ENCODE data around the gene NPC1L1.

The NPC1L1 gene

DNA sequence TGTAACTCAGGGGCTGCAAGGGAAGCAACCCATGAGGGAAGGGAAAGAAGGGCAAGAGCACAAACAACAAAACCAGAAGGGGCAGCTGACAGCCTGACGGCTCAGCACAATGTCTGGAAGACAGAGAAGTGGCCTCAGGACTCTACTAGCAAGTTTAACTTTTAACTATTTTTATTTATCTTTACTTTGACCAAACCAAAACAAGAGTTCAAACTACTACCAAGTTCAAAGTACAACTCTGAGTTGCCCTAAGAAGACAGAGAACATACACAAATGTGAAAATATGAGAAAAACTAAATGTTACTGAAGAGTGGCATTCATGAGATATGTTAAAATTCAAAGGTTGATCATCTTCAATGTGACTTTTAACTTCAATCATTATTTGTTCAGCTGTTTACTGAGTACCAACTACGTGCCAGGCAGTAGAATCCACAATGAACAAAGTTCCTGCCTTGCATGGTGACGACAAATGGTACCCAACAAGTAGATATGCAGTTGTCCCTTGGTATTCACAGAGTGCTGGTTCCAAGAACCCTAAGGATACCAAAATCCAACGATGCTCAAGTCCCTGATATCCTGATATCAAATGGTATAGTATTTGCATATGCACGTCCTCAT is 70.4 kb downstream of the NPC1L1 start:
- Histone ChIP-seq H3K9me3 (ENCODE audit: low read depth, low read length) (no peaks in the 10 kb centered on the region), H3K27ac (no peak overlapping the region), H3K4me3 (no peak overlapping the region), H3K36me3 (ENCODE audit: insufficient read depth, low read length) (peaks cover 59% of the 10 kb centered on the region), H3K9ac (ENCODE audit: insufficient read length) (no peak overlapping the region)
- no peak for DNase-seq (ENCODE audit: low read depth, low spot score)
- TF ChIP-seq FOXP2 (optimal IDR thresholded peaks at IDR 0.05; ENCODE audit: control extremely low read depth, extremely low read length, insufficient read depth) (no peak), POLR2AphosphoS5 (IDR thresholded peaks at IDR 0.05; ENCODE audit: borderline replicate concordance, low read depth, low read length) (no peak), EZH2 (IDR thresholded peaks at IDR 0.05) (no peak)

DNA sequence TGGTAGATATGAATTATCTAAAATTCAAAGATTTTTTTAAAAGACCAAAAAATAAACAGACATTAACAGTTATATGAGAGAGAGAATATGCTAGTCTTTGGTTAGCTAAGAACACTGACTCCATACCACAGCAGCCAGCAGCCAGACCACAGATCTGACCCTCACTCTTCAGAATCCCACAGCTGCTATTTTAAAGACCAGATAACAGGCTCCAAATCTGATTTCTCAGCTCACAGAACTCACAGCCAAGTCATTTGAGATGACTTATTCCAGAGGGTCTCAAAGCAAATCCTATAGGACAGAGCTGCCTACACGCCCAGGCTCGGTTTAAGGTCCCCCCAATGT is 71.0 kb downstream of the NPC1L1 start:
- Histone ChIP-seq H3K36me3 (ENCODE audit: insufficient read depth, low read length) (peaks cover 62% of the 10 kb centered on the region), H3K27ac (no peak overlapping the region), H3K9ac (ENCODE audit: insufficient read length) (no peak overlapping the region), H3K9me3 (ENCODE audit: low read depth, low read length) (no peaks in the 10 kb centered on the region), H3K4me3 (no peak overlapping the region)
- TF ChIP-seq POLR2AphosphoS5 (IDR thresholded peaks at IDR 0.05; ENCODE audit: borderline replicate concordance, low read depth, low read length): no peak
- no peak for TF ChIP-seq FOXP2 (optimal IDR thresholded peaks at IDR 0.05; ENCODE audit: control extremely low read depth, extremely low read length, insufficient read depth)
- TF ChIP-seq EZH2 (IDR thresholded peaks at IDR 0.05): no peak
- no peak for DNase-seq (ENCODE audit: low read depth, low spot score)

DNA sequence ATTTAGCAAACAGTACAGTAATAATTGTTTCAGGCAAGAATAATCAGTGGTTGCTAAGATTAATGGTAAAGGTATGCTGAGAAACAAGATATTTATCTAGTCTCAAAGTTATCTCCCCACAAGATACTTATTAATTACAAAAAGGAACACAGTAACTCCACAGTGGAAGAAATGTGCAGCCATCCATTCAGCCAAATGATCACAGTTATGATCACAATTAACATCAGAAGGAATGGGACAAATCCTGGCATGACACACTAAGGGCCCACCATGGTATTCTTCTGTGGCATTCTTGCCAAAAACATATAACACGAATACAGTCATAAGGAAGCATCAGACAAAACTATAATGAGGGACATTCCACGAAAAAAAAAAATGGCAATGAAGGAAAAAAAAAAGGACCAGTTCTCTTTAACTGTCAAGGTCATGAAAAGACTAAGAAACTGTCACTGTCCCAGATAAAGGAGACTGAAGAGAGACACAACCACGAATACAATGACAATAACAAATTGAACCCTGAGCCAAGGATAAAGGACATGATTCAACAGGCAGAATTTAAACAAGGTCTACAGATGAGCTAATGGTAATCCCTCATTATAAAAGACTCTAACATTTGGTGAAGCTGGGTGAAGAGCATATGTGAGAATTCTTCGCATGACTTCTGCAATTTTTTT is 71.5 kb downstream of the NPC1L1 start:
- DNase-seq (ENCODE audit: low read depth, low spot score): no peak
- Histone ChIP-seq H3K27ac (no peak overlapping the region), H3K9me3 (ENCODE audit: low read depth, low read length) (no peaks in the 10 kb centered on the region), H3K36me3 (ENCODE audit: insufficient read depth, low read length) (peaks cover 60% of the 10 kb centered on the region), H3K4me3 (no peak overlapping the region), H3K9ac (ENCODE audit: insufficient read length) (no peak overlapping the region)
- TF ChIP-seq POLR2AphosphoS5 (IDR thresholded peaks at IDR 0.05; ENCODE audit: borderline replicate concordance, low read depth, low read length) (no peak), EZH2 (IDR thresholded peaks at IDR 0.05) (no peak), FOXP2 (optimal IDR thresholded peaks at IDR 0.05; ENCODE audit: control extremely low read depth, extremely low read length, insufficient read depth) (no peak)

DNA sequence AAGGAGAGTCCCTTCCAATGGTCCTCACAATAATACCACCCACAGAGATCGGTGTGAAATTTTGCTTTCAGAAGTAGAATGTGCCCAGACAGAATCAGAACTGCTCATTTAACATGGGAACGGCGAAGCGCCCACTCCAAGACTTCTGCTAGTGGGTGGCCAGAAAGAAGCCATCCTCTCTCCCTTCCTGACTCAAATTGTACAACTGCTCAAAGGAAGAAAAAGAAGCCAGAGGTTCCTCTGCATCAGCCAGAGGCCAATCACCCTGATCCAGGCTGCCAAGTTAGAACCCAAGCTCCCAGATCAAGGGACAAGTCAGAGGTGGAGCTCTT is 73.9 kb downstream of the NPC1L1 start:
- TF ChIP-seq POLR2AphosphoS5 (IDR thresholded peaks at IDR 0.05; ENCODE audit: borderline replicate concordance, low read depth, low read length): no peak
- TF ChIP-seq FOXP2 (optimal IDR thresholded peaks at IDR 0.05; ENCODE audit: control extremely low read depth, extremely low read length, insufficient read depth): no peak
- TF ChIP-seq EZH2 (IDR thresholded peaks at IDR 0.05): no peak
- no peak overlapping the region for H3K27ac ChIP-seq
- no peak overlapping the region for H3K4me3 ChIP-seq
- no peak for DNase-seq (ENCODE audit: low read depth, low spot score)
- H3K9ac ChIP-seq (ENCODE audit: insufficient read length): no peak overlapping the region
- H3K36me3 ChIP-seq (ENCODE audit: insufficient read depth, low read length): peaks cover 59% of the 10 kb centered on the region
- no peaks in the 10 kb centered on the region for H3K9me3 ChIP-seq (ENCODE audit: low read depth, low read length)

DNA sequence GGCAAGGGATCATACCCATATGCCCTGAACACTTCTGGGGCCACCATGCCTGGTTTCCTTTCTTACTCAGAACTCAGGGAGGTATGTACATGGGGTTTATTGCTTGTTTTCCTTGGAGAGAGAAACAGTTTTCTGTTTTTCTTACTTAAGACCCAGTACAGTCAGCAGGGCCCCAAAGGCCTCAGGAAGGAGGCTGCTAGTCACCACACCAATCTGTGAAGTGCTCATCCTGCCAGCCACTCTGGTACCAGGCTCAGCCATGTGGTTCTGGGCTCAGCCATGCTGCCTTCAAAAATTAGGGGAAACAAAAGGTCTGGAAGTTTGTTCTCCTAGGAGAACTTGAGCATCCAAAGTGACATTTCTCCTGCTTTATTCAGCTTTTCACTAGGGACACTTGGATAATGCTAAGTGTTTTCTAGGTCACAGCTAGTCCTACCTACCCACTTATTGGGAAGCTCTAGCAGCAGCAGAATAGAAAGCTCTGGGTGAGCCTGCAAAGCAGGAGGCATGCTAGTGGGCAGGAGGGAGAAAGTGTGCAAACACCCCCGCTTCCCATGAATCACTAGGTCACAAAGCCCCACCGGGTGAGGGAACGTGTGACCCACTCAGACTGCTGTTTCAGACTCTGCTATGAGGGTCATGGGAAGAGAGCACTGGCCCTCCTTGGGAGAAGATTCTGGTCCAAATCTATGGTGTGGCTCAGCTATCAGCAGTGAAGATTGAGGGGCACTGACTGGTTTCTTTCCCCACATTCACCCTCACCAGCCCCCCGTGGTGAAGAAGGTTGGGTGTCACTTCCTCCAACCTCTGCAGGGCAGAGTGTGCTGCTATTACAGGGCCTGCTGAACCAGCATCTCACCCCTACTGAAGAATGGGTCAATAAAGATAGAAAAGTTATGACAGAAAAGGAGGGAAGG is 74.6 kb downstream of the NPC1L1 start:
- no peak overlapping the region for H3K4me3 ChIP-seq
- DNase-seq (ENCODE audit: low read depth, low spot score): no peak
- no peaks in the 10 kb centered on the region for H3K9me3 ChIP-seq (ENCODE audit: low read depth, low read length)
- TF ChIP-seq EZH2 (IDR thresholded peaks at IDR 0.05) (no peak), FOXP2 (optimal IDR thresholded peaks at IDR 0.05; ENCODE audit: control extremely low read depth, extremely low read length, insufficient read depth) (no peak)
- no peak overlapping the region for H3K27ac ChIP-seq
- H3K36me3 ChIP-seq (ENCODE audit: insufficient read depth, low read length): peaks cover 58% of the 10 kb centered on the region
- H3K9ac ChIP-seq (ENCODE audit: insufficient read length): no peak overlapping the region

DNA sequence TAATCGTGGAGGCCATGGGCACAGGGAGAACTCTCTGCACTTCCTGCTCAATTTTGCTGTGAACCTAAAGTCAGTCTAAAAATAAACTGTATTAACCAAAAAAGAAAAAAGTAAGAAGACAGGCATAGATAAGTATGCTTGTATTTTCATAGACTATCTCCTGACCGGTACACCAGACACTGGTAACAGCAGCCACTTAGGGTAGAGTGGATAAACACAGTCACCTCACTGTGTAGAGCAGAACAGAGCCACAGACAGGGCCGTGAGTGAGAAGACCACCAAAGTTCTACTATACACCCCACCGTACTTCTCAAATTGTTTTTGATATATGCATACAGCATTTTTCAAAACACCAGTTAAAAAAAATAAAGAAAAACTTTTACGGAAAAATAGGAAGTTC is 75.6 kb downstream of the NPC1L1 start:
- Histone ChIP-seq H3K36me3 (ENCODE audit: insufficient read depth, low read length) (peaks cover 54% of the 10 kb centered on the region), H3K4me3 (no peak overlapping the region), H3K9ac (ENCODE audit: insufficient read length) (no peak overlapping the region), H3K9me3 (ENCODE audit: low read depth, low read length) (no peaks in the 10 kb centered on the region), H3K27ac (no peak overlapping the region)
- no peak for DNase-seq (ENCODE audit: low read depth, low spot score)
- TF ChIP-seq EZH2 (IDR thresholded peaks at IDR 0.05) (no peak), FOXP2 (optimal IDR thresholded peaks at IDR 0.05; ENCODE audit: control extremely low read depth, extremely low read length, insufficient read depth) (no peak), POLR2AphosphoS5 (IDR thresholded peaks at IDR 0.05; ENCODE audit: borderline replicate concordance, low read depth, low read length) (no peak)

DNA sequence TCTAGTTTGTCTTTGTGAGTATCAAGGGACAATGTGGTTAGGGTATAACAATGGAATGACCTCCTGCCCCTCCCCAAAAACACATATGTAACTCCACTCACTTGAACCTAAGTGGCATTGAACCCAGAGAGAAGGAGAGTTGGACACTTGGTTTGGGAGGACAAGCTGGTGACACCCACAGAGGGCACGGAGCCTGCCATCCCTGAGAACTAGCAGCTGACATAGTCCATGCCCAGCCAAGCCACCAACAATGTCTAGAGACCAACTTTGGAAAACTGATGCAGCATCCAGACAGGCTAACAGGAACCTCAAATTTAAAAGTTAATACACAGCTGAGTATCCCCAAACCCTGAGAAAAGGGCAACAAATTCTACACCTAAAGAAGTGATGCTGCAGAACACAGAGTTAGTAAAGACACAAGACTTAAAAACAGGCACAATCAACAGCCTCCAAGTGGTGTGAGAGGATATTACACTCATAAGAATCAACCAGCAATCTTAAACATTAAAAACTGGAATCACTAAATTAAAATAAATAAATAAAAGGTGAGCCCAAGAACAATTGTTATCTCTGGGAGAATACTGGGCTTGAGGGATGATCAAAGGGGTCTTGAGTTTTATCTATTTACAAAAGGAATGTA is 77.8 kb downstream of the NPC1L1 start:
- H3K4me3 ChIP-seq: no peak overlapping the region
- H3K36me3 ChIP-seq (ENCODE audit: insufficient read depth, low read length): peaks cover 59% of the 10 kb centered on the region
- DNase-seq (ENCODE audit: low read depth, low spot score): no peak
- TF ChIP-seq EZH2 (IDR thresholded peaks at IDR 0.05) (no peak), POLR2AphosphoS5 (IDR thresholded peaks at IDR 0.05; ENCODE audit: borderline replicate concordance, low read depth, low read length) (no peak), FOXP2 (optimal IDR thresholded peaks at IDR 0.05; ENCODE audit: control extremely low read depth, extremely low read length, insufficient read depth) (no peak)
- H3K9me3 ChIP-seq (ENCODE audit: low read depth, low read length): no peaks in the 10 kb centered on the region
- no peak overlapping the region for H3K9ac ChIP-seq (ENCODE audit: insufficient read length)
- H3K27ac ChIP-seq: no peak overlapping the region

All from SK-N-MC (cell line).